Right forelimb (tissue), 1 donor: ENCODE measurements around the gene AATK.

Experiments used
- DNase-seq: peaks from one replicate; pipeline ENCODE4 v3.0.0-alpha.2; 2018

Gene AATK

DNA sequence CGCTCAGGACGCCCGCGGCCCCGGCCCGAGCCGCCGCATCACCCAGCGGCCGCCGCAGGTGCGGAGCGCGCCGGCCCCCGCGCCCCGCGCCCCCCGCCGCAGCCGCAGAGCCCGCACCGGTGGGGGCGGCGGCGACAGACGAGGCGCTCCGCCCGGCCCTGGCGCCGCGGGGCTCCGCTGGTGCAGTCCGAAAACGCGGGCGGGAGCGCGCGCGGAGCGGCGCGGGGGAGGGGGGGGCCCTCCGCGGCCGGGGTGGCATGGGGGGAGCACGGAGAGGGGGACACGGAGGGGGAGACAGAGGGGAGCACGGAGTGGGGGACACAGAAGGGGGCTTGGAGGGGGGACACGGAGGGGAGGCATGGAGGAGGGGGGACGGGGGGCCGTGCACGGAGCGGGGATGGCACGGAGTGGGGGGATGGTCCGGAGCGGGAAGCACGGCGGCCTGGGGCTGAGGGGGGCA is at the start of gene AATK:
Gene AATK (minus strand): TSS at position 189 of the 460 bp plus-strand sequence. CDS start 229 bp downstream, outside the sequence.
- DNase-seq = no peak

DNA sequence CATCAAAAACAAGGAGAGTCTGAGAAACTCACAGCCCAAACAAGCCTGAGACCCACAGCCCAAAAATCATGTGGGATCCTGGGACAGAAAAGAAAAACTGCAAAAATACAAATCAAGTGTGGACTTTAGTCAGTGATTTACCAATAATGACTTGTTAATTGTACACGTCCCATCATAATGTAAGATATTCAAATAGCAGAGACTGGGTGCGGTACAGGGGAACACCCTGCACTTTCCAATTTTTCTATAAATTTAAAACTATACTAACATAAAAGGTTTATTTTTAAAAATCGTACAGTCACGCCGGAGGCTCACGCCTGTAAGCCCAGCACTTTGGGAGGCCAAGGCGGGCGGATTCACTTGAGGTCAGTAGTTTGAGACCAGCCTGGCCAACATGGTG is 48.0 kb upstream of the AATK start:
- DNase-seq = no peak

DNA sequence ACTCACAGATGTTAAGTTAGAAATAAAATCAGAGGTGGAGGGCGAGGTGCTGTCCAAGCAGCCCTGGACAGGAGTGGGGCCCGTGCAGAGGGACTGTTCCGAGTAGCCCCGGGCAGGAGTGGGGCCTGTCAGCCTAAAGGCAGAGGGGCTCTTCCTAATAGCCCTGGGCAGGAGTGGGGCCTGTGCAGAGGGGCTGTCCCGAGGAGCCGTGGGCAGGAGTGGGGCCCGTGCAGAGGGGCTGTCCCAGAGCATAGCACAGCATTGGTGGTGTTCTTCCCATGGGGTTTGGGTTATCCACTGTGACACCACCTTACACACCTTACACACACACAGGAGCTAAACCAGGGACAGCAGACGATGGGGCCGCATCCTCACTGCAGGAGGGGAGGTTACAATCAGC is 46.3 kb upstream of the AATK start:
- no peak for DNase-seq

- DNase-seq = no peak
These were observed 44.8 kb upstream of the AATK start for GRCh38 chr17:81210868-81211267.

GRCh38 chr17:81210466-81210865 is 44.4 kb upstream of the AATK start:
- no peak for DNase-seq

DNA sequence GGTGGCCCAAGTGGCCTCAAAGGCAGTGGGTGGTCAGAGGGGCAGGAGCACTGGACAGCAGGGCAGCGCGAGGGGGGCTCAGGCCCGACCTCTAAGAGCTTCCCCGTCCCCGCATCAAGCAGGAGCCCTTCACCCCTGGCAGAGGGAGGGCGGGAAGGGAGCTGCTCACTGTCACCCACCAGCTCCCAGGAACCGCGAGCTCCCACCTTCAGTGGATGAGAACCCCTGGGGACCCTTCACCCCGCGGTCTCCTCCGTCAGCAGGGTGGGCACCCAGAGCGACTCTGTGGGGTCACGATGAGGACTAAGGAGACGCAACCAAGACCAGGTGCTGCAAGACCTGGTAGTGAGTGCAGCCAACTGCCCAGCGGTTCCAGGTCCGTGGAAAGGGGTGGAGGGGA is 43.1 kb upstream of the AATK start:
- DNase-seq = no peak

DNA sequence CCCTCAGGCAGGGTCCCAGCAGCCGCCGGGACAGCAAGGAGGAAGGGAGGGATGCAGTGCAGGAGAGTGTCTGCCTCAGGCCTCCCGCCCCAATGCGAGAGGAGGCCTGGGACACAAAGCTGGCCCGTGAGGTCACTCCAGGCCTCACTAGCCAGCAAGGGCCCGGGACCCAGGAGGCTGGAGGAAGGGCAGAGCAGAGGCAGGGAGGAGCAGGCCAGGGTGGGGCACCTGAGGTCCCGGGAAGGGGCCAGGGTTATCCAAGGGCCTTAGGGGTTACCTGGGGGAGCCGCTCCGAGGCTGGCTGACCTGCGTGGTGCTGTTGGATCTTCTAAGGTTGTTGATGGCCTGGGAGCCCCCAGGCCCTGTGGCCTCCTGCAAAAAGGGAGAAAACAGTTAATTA is 42.6 kb upstream of the AATK start:
- DNase-seq = no peak

DNA sequence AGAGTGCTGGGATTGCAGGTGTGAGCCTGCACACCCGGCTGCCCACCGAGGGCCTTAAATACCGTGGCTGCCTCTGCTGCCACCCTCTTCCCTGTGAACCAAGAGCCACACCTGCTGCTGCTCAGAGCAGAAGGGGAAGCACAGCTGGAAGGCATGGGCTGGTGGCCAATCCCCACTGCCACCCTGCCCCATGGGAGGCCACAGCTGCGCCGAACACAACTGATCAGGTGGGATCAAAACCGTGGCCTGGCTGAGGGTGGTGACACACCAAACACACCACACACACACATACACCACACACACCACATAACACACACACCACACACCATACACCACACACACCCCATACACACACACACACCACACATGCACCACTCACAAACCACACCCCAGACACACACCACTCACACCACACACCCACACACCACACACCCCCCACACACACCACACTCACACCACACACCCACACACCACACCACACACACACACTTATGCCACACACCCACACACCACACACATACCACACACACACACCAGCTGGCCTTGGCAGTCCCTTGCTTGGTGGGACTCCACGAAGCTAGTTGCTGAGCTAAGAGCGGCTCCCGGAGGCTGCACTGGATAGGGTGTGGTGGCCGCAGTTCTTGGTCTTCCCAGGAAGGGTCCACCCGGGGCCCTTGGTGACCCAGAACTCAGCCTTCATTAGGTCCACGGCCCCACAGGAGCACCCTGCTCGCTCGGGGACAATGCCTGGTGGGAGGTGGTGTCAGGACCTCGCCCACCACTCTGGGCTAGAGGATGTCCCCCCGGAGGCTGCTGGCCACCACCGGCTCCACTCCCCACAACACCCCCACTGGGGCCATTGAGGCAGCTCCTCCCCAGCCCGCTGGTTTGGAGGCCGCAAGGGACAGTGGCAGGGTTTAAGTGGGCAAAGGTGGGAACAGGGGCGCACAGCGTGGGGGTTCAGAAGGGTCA is 41.9 kb upstream of the AATK start:
- DNase-seq = no peak

GRCh38 chr17:81206657-81207056 is 40.6 kb upstream of the AATK start:
- DNase-seq = no peak

GRCh38 chr17:81206166-81206565 is 40.1 kb upstream of the AATK start:
- no peak for DNase-seq

DNA sequence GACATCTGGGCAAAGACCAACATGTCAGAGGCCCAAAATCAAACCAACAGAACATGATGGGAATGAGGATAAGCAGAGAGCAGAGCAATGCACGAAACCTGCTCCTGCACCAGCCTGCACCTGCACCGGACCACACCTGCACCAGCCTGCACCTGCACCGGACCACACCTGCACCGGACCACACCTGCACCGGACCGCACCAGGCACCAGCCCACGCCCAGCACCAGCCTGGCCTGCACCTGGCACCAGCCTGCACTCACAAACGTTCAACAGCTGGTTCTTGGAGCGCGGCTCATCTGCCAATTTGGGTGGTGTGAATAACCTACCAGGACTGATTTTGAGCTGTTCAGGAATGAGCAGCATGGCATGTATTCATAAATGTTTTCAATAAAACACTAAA is 38.6 kb upstream of the AATK start:
- DNase-seq = no peak

DNA sequence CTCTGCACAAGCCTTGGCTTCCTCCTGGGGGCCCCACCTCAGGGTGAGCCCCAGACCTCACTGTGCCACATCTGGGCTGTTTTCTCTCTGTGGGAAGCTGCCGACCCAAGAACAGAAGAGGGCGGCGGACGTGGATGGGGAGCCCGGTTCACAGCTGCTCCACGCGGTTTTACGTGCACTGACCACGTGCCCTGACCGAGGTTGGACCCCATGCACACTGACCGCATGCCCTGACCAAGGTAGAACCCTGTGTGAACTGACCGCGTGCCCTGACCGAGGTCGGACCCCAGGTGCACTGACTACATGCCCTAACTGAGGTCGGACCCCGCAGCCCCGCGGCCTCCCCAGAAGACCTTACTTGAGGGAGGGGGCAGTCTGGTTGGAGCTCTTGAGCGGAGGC is 37.1 kb upstream of the AATK start:
- DNase-seq = no peak

DNA sequence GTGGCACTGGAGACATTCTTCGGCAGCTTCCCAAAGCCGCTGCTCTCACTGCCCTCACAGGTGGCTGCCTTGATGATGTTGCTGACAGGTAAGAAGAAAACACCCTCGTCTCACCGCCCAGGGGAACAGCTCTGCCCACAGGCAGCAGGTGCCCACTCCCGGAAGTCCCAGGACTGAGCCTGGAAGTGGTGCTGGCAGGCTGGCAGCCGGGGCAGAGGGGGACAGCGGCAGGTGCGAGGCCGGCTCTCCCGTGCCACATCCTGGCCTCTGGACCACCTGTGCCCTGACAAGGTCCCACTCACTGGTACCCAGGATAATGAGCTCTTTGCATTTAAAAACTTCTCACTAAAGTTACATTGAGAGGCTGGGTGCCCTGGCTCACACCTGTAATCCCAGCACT is 36.3 kb upstream of the AATK start:
- no peak for DNase-seq

DNA sequence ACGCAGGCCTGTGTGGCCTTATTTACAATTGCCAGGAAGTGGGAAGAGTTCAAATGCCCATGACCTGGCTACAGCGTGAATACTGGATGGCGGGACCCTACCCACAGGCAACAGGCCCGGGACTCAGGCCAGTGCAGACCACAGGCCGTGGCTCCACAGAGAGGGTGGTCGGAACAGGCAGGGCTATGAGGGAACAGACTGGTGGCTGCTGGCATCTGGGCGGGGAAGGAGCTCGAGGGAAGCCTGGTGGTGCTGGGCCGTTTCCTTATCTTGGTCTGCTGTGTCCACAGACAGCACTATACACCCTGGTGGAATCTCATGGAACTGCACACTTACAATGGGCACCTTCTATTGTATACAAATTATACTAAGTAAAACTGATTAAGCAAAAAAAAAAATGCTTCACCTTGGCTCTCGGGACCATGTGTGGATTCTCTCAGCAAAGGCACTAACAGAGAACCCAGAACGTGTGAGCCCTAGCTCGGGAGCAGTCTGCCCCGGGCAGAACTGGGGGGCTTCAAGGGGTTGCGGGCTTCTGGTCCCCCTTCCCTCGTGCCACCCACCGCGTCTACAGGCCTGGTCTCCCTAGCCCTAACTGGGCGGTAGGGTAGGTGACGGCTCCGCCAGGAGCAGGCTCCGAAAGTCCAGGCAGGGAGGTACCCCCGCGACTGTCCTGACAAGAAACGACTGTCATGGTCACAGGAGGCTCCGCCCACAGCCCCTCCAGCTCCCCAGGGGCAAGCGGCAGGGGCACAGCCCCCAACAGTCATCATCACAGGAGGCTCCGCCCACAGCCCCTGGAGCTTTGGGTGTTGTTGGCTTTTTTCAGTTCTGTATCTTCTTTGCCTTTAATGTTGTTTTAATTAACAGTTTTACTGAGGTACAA is 34.9 kb upstream of the AATK start:
- DNase-seq = no peak

- no peak for DNase-seq
These were observed 34.2 kb upstream of the AATK start for GRCh38 chr17:81200201-81200600.

GRCh38 chr17:81199482-81199830 is 33.4 kb upstream of the AATK start:
- DNase-seq = no peak

GRCh38 chr17:81198826-81199481 is 32.9 kb upstream of the AATK start:
- no peak for DNase-seq

- DNase-seq = no peak
These were observed 31.9 kb upstream of the AATK start for GRCh38 chr17:81197831-81198490.

- DNase-seq = no peak
These were observed 31.4 kb upstream of the AATK start for GRCh38 chr17:81197409-81197795.

GRCh38 chr17:81196505-81197408 is 30.7 kb upstream of the AATK start:
- DNase-seq = no peak

- DNase-seq = no peak
These were observed 30.0 kb upstream of the AATK start for GRCh38 chr17:81195941-81196495.
